ENCODE data around the gene SKIC2. TPM values are rescaled to one million over a fixed set of nuclear protein-coding genes. Genes with fewer than 3 reads are reported as not detected.
"Not testable (repeated sequence)": the region's sequence is repeated elsewhere in the genome, so short reads cannot be mapped to it uniquely, and the experiment has no call there.

Gene SKIC2
- polyA plus RNA-seq (ENCODE audit: insufficient read length in 4 of 4) = 10 to 100 TPM; 41.1 to 51.1 (median 44.7) TPM

DNA sequence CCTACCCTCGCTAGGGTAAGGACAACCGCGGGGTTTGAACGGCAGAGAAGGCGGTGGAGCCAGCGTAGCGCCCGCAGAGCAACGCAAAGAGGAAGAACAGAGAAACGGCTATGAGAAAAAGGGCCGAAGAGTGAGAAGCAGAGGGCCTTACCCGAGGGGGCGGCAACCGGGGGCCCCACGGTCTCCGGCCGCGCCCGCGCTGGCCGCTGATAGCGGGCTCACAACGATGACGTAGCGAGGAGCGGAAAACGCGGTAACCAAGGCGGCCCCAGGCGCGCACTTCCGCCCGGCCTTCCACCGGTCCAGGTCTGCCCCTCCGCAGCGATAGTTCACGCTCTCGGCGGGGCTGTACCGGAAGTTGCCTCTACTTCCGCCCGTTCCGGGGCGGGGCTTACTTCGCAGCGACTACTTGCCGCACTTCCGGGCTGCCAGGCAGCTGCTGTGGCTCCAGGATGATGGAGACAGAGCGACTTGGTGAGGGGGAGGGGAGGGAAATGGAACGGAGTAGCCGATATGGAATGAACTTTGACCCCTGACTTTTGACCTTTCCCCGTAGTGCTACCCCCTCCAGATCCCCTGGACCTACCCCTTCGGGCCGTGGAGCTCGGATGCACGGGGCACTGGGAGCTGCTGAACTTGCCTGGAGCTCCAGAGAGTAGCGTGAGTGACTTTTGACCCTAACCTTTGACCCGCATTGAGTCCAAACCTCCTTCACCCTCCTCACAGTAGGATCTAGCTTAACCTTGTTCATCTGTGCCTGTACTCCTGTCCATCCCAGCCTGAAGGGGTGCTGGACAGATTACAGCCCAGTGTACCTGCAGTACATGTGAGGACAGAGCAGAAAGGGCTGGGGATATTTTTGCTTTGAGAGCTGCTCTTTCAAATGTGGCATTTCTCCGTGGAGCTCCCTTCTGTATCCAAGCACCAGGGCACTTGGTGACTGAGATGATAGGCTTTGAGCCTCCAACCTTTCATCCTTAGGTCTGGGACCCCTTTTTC, at the start of gene SKIC2, which contains the start of gene NELFE:
SKIC2 (plus strand) TSS at position 435 of the 999 bp plus-strand sequence; CDS start at position 453, 18 bp downstream.
NELFE (minus strand) TSS at position 231 of the 999 bp plus-strand sequence. CDS start 525 bp downstream, outside the sequence.
- peak; percentile 95 to 98 (median 96) for DNase-seq (ENCODE audit: low read depth in 4 of 4, low spot score in 3 of 4)

DNA sequence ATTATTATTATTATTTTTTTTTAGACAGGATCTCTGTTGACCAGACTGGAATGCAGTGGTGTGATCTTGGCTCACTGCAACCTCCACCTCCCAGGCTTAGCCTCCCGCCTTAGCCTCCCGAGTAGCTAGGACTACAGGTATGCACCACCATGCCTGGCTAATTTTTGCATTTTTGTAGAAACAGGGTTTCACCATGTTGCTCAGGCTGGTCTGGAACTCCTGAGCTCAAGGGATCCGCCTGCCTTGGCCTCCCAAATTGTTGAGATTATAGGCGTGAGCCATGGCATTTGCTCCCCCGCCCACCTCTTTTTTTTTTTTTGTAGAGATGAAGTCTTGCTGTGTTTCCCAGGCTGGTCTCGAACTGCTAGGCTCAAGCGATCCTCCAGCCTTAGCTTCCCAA, 49.7 kb upstream of the SKIC2 start:
- DNase-seq (ENCODE audit: low read depth in 4 of 4, low spot score in 3 of 4) = not testable (repeated sequence)

DNA sequence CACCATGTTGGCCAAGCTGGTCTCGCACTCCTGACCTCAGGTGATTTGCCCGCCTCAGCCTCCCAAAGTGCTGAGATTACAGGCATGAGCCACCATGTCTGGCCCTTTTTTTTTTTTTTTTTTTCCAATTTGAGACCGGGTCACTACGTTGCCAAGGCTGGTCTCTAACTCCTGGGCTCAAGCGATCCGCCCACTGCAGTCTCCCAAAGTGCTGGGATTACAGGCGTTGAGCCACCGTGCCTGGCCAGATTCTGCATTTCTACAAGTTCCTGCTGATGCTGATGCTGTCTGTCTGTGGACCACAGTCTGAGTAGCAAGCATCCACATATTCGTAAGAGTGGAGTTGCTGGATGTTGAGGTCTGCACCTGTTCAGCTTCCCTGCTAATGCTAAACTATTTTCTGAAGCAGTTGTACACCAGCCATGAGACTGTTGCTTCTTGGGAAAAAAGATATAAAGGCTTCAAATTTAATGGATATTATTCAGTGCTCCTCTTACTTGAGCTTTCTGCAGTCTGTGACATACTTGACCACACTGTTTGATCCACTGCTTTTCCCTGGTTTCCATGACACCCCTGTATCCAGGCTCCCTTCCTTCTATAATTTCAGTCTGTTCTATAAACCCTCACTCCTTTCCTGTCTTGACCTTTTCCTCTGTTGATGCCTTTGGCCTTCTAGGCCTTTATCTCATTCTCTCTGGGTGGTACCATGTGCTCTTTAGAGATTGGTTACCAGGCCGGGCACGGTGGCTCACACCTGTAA, 47.0 kb upstream of the SKIC2 start:
- no peak for DNase-seq (ENCODE audit: low read depth in 4 of 4, low spot score in 3 of 4)

DNA sequence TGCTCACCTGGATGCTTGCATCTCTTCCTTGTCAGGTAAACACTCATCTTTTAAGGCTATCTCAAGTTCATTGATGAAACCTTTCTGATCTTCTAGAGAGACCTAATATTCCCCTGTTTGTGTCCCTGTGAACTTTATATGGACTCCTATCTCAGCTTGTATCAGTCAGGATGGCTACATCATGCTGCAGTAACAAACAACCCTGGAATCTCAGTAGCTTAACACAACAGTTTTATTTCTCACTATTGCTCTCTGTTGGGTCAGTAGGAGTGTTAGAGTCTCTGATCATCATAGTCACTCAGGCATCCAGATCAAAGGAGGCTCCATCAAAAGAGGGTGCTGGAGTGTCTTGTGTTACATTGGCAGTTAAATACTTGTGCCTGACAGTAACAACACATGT, 43.6 kb upstream of the SKIC2 start:
- DNase-seq (ENCODE audit: low read depth in 4 of 4, low spot score in 3 of 4) = no peak

DNA sequence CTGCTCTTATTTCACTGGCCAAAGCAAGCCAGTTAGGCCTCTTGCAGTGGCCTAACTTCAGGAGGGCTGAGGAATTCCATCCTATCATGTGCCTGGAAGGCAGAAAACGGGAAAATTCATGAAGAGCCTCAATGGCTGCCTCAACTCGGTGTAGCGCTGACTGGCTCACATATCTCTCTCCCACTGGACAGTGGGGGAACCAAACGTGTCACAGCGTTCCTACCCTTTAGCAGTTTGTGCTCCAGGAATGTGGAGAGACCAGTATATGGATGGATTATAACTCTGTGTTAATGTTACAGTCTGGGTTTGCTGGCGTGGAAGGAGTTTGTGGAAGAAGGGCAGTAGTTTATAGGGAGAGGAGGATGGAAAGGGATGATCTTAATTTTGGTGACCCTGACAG, 43.2 kb upstream of the SKIC2 start:
- DNase-seq (ENCODE audit: low read depth in 4 of 4, low spot score in 3 of 4) = no peak

DNA sequence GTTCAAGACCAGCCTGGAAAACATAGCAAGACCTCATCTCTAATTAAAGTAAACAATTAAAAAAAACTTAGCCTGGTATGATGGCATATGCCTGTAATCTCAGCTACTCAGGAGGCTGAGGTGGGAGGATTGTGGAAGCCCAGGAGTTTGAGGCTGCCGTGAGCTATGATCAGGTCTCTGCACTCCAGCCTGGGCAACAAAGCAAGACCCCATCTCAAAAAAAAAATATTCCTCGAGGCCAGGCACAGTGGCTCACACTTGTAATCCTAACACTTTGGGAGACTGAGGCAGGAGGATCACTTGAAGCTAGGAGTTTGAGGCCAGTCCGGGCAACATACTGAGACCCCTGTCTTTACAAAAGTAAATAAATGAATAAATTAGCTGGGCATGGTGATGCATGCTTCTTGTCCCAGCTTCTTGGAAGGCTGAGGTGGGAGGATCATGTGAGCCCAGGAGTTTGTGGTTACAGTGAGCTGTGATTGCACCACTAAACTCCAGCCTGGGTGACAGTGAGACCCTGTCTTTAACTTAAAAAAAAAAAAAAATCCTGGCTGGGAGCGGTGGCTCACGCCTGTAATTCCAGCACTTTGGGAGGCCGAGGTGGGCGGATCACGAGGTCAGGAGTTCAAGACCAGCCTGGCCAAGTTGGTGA, 40.8 kb upstream of the SKIC2 start:
- no peak for DNase-seq (ENCODE audit: low read depth in 4 of 4, low spot score in 3 of 4)

DNA sequence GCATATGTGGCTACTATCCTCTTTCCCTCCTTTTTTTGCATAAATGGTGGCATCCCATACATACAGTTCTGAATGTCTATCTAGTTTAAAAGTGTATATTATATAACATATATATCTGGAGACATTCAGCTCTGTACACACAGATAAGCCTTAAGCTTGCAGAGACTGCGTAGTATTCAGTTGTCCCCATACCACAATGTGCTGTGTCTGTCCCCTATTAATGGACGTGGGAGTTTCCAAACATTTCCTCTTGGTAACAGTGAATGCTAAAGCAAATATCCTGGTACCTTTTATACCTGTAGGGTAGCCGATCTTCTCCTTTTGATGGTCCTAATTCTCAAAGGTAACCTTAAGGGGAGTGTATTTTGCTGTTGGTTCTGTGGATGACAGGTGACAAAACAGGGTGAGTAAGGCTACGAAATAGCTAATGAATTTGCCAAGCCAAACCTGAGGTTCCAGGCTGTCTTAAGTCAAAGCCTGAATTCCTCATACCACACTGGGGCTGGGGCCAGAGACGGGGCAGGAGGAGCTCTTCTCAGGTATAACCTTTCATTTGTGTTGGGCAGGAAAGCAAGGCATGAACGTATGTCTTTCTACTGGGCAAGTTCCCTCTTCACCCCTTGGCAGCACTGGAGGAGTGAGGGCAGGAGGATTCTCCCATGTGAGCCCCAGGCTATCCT, 39.2 kb upstream of the SKIC2 start:
- DNase-seq (ENCODE audit: low read depth in 4 of 4, low spot score in 3 of 4) = no peak

DNA sequence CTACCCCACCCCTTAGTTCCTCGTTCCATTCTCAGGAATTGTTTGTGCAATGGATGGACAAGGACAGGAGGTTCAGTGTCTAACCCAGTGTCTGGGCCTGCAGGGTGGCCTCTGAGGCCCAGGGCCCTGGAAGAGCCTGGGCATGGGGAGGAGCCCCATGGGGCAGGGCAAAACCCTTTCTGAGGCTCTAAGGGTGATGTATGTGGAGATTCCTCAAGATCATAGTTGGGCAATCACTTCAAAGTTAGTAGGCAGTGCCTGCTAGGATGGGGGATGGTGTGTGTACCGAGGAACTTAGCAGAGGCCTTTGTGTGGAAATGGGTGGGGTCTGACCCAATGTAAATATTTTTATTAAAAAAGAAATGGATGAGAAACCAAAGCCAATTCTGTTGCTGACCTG, 38.2 kb upstream of the SKIC2 start:
- DNase-seq (ENCODE audit: low read depth in 4 of 4, low spot score in 3 of 4) = no peak

DNA sequence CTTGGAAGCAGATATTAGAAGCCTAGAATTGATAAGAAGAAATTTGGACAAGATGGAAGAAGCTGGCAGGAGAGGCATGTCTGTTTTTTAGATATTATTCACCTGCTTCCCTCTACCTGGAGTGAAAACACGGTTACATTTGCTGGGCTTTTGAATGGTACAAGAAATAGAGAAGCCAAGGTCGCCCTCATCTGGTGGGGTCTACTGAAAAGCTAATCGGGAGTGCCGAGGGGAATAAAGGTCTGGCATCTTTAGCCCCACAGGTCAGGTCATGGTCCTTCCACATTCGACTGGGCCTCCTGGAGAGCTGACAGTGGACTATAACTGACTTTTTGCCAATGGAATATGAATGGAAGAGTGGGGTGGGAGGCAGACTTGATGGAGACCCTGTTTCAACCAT, 36.0 kb upstream of the SKIC2 start:
- DNase-seq (ENCODE audit: low read depth in 4 of 4, low spot score in 3 of 4) = no peak

DNA sequence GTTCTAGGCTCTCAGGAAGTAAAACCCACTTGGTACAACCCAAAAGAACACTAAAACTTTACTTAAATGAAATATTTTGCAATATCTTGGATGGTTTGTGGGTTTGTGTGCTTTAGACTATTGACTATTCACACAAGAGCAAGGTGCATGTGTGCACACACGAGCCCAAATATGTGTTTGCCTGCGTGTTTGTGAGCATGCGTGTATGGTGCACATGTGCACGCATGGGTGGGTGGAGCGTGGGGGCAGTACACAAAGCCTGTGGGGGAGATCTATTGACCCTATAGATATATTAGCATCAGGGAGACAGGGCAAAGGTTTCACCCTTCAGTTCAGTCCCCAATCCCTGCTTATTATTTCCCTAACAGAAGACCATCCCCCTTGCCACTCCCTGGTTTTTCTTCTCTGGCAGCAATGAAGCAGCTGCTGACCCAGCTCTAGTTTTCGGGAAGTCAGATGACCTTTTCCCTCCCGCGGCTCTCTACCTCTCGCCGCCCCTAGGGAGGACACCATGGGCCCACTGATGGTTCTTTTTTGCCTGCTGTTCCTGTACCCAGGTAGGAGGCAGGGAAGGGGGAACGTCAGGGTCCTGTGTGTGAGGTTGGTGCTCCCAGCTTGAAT, 31.6 kb upstream of the SKIC2 start, which contains the start of gene C2:
C2 (plus strand) TSS at position 476 of the 621 bp plus-strand sequence; CDS start at position 512, 36 bp downstream.
- DNase-seq (ENCODE audit: low read depth in 4 of 4, low spot score in 3 of 4) = no peak

DNA sequence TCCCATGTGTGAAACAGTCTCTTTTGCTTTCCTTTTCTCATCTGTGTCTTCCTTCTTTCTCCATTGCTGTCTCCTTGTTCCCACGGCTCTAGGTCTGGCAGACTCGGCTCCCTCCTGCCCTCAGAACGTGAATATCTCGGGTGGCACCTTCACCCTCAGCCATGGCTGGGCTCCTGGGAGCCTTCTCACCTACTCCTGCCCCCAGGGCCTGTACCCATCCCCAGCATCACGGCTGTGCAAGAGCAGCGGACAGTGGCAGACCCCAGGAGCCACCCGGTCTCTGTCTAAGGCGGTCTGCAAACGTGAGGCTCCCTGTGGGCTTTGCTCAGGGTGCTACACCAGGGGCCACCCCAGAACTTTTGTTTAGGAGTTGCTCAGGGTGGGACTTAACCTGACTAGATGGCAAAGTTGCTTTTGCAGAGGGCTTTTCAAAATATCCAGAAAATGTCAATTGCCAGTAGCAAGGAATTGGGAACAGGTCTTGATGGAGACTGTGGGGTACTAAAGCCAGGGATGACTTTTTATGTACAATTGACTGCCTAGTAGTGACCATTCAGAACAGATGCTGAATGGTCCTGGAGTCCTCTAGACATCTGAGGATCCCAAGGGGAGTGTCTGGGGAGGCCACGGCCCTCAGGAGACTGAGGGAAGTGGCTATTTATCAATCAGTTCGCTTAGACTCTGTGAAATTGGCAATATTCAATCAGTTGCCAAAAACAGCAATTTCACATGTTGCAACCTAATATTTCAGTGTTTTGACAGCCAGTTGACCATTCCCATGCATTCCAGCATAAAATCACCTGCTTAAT, 30.9 kb upstream of the SKIC2 start:
- no peak for DNase-seq (ENCODE audit: low read depth in 4 of 4, low spot score in 3 of 4)

DNA sequence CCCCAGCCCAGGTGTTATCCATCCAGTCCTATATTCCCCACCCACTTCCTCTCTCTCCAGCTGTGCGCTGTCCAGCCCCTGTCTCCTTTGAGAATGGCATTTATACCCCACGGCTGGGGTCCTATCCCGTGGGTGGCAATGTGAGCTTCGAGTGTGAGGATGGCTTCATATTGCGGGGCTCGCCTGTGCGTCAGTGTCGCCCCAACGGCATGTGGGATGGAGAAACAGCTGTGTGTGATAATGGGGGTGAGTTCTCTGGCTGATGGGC, 30.4 kb upstream of the SKIC2 start:
- DNase-seq (ENCODE audit: low read depth in 4 of 4, low spot score in 3 of 4) = no peak

DNA sequence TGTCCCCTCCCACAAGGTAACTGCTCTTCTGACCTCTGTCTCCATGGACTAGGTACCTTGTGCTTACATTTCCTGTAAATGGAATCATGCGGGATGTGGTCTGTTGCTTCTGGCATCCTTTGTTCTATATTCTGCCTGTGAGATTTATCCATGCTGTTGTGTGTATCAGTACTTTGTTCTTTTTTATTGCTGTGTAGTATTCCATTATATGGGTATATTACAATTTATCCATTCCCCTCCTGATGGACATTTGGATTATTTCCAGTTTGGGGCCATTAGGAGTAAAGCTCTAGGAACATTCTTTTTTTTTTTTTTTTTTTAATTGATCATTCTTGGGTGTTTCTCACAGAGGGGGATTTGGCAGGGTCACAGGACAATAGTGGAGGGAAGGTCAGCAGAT, 28.0 kb upstream of the SKIC2 start:
- no peak for DNase-seq (ENCODE audit: low read depth in 4 of 4, low spot score in 3 of 4)

DNA sequence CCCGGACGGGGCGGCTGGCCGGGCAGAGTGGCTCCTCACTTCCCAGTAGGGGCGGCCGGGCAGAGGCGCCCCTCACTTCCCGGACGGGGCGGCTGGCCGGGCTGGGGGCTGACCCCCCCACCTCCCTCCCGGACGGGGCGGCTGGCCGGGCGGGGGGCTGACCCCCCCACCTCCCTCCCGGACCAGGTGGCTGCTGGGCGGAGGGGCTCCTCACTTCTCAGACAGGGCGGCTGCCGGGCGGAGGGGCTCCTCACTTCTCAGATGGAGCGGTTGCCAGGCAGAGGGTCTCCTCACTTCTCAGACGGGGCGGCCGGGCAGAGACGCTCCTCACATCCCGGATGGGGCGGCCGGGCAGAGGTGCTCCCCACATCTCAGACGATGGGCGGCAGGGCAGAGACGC, 26.8 kb upstream of the SKIC2 start:
- not testable (repeated sequence) for DNase-seq (ENCODE audit: low read depth in 4 of 4, low spot score in 3 of 4)

DNA sequence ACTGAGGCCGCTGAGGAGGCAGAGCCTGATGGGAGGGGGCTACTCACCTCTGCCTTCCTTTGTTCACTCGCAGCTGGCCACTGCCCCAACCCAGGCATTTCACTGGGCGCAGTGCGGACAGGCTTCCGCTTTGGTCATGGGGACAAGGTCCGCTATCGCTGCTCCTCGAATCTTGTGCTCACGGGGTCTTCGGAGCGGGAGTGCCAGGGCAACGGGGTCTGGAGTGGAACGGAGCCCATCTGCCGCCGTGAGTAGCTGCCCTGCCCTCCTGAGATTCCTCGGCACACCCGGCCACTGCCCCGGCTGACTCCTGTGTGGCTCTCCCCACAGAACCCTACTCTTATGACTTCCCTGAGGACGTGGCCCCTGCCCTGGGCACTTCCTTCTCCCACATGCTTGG, 25.4 kb upstream of the SKIC2 start:
- DNase-seq (ENCODE audit: low read depth in 4 of 4, low spot score in 3 of 4) = no peak

DNA sequence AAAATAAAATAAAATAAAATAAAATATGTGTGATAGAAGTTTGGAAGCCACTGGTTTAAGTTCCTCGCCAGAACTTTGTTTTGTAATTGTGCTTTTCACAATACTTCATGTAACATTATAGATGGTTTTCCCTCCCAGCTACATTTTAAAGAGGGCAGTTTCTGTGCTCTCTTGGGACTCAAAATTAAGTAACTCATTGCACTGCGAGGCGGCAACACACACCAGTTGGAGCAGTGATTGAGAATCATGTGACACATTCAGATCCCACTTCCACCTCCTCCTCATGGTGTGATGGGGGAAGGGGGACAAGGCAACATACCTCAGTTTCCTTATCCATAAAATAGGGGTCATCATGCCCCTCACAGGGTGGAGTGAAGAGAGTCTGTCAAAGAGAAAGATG, 24.0 kb upstream of the SKIC2 start:
- no peak for DNase-seq (ENCODE audit: low read depth in 4 of 4, low spot score in 3 of 4)

DNA sequence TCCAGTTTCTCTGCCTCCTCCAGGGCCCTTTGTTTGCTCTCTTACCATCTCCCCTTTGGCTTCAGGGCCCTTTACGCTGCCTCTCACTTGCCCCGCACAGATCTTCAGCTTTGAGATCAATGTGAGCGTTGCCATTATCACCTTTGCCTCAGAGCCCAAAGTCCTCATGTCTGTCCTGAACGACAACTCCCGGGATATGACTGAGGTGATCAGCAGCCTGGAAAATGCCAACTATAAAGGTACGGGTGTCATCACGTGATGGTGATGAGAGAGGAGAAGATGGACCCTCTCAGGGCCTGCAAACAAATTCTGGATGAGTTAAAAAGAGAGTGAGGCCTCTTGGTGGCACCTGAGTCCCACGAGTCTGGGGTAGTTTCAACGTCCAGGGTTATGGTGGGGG, 23.2 kb upstream of the SKIC2 start:
- no peak for DNase-seq (ENCODE audit: low read depth in 4 of 4, low spot score in 3 of 4)

DNA sequence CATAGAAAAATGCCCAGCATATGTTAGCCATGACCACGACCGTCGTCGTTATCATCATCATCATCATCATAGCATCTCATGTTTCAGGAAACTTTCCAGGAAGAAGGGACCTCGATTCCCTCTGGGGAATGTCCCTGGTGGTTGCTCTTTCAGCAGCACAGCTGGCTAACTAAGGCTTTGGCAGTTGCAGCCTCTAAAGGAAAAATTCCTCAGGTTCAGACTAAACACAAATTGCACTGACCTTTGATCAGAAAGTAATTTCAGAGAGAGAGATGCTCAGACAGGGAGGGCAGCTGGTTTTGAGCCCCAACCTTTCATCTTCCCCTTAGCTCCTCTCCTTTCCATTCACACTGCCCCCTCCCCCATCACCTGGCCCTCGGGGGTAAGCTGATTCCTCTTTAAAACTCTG, 18.7 kb upstream of the SKIC2 start:
- DNase-seq (ENCODE audit: low read depth in 4 of 4, low spot score in 3 of 4) = no peak

DNA sequence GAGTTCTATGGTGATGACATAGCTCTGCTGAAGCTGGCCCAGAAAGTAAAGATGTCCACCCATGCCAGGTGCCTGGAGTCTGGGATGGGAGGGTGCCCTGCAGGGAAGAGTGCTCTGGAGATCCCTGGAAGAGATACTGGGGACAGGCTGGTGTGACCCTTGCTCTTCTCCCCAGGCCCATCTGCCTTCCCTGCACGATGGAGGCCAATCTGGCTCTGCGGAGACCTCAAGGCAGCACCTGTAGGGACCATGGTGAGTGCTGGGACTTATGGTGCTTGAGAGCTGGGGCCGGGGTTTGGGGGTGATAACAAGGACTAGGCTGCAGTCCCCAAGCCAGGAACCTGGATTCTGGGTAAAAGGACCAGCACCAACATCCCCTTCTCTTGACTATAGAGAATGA, 15.2 kb upstream of the SKIC2 start:
- no peak for DNase-seq (ENCODE audit: low read depth in 4 of 4, low spot score in 3 of 4)
